ENCODE results near the gene CSMD2.

DNA sequence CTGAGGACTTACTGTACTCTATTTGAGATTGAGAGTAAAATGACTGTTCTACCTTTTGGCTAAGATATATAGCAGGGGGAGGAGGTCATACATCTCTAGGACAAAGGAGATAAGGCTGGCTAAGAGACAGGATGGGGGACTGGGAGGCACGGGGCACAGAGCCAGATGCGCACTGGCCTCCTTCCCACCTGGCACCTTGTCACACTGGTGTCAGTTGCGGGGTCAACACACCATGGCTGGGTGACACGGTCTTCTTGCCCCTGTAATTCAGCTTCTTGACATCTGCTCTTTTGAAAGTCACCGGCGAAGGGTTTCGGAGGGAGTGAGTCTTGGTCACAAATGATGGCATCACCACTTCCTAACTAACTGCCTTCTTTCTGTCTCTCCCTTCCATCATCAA, 515.3 kb downstream of the CSMD2 start:
- TF ChIP-seq EZH2phosphoT487 (IDR thresholded peaks at IDR 0.05; ENCODE audit: unreplicated experiment) (no peak), CTCF (conservative IDR thresholded peaks at IDR 0.05; ENCODE audit: low read depth in 2 of 2) (no peak), EZH2 (IDR thresholded peaks at IDR 0.05; ENCODE audit: low read depth, unreplicated experiment) (no peak), JUNB (IDR thresholded peaks at IDR 0.05; ENCODE audit: unreplicated experiment) (no peak), ETS1 (IDR thresholded peaks at IDR 0.05) (no peak), POLR2AphosphoS5 (IDR thresholded peaks at IDR 0.05; ENCODE audit: low read depth) (no peak), REST (IDR thresholded peaks at IDR 0.05; ENCODE audit: unreplicated experiment) (no peak), STAT1 (IDR thresholded peaks at IDR 0.05; ENCODE audit: unreplicated experiment) (no peak)
